ENCODE results near the gene CR1.
"Not testable (repeated sequence)": the region's sequence is repeated elsewhere in the genome, so short reads cannot be mapped to it uniquely, and the experiment has no call there.

Gene CR1

DNA sequence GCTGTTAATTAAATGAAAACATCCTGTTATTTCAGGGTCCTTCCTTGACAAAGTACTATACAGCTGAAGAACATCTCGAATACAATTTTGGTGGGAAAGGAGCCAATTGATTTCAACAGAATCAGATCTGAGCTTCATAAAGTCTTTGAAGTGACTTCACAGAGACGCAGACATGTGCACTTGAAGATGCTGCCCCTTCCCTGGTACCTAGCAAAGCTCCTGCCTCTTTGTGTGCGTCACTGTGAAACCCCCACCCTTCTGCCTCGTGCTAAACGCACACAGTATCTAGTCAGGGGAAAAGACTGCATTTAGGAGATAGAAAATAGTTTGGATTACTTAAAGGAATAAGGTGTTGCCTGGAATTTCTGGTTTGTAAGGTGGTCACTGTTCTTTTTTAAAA, 143.4 kb downstream of the CR1 start:
- H3K4me1 Mint-ChIP-seq; H3K27ac Mint-ChIP-seq (ENCODE audit: low read depth); ATAC-seq (replicated peaks; ENCODE audit: extremely low read depth, poor library complexity, severe bottlenecking); DNase-seq (ENCODE audit: low spot score in 2 of 2); H3K36me3 Mint-ChIP-seq (ENCODE audit: insufficient read depth); H3K4me3 Mint-ChIP-seq; H3K9me3 Mint-ChIP-seq: not testable (repeated sequence)
- H3K27me3 Mint-ChIP-seq: peaks cover 63% of the 10 kb centered on the region

DNA sequence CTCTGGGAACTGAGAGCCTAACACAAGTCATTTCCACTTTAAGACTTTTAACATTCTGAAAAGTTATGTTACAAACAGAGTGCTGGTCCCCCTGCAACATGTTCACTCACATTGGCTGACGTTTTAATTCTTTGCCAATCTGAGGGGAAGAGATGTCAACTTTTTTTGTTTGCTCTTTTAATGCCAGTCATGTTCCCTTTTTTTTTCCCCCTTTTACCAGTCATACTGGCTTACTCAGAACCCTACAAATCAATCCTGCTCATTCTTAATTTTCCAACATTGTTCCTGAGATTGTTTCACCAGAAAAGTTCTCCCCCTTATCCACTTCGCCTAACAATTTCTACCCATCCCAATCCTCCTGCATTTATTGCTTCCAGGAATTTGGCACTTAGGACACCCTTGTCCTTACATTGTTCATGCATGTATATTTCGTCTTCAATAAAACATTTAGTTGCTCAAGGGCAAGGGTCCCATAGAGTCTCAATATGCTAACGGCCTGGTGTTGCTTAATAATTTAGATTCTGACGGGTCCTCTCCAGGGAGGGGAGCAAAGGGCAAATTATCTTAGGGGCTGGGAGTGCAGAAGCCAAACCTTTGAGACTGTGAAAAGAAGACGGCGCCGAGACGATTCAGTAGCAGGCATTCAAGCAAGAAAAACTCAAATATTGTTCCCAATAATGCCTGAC, 148.4 kb downstream of the CR1 start:
- no peaks in the 10 kb centered on the region for H3K9me3 Mint-ChIP-seq
- ATAC-seq (replicated peaks; ENCODE audit: extremely low read depth, poor library complexity, severe bottlenecking) (no peak), DNase-seq (ENCODE audit: low spot score in 2 of 2) (no peak)
- H3K4me3 Mint-ChIP-seq: peak overlapping the region; percentile 54
- peaks cover 1% of the 10 kb centered on the region for H3K36me3 Mint-ChIP-seq (ENCODE audit: insufficient read depth)
- peaks cover 50% of the 10 kb centered on the region for H3K27me3 Mint-ChIP-seq
- no peak overlapping the region for H3K27ac Mint-ChIP-seq (ENCODE audit: low read depth)
- H3K4me1 Mint-ChIP-seq: peaks cover 6% of the 10 kb centered on the region

DNA sequence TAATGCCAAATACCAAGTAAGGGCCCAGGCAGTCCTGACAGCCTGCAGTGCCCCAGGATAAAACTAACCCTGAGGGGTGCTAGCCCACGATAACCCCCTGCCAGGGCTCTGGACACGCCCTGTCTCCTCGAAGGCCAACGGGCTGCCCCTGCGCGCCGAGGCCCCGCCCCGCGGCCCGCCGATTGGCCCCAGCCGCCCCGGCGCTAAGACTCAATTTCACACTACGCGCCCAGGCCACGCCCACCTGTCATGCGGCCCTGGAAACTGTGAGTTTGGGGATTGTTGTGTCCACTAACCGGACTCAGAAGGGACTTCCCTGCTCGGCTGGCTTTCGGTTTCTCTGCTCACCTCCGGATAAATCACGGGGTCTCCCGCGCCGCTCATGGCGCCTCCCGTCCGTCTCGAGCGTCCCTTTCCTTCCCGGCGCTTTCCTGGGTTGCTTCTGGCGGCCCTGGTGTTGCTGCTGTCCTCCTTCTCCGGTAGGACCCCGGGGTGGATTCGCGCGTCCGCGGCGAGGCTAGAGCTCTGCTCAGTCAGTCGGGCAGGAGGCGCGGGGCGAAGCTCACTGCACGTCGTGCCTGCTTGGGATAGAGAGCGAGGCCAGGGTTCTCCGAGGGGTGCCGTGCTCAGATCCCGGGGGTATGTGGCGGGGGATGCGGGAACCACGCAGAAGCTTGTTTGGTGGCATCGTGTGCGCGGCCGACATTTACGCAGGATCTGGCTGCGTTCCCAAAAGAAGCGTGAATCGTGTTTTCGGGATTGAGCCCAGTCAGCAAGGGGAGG, 149.1 kb downstream of the CR1 start, which contains the start of gene CR1L:
TSS of gene CR1L (plus strand) at position 282 of the 783 bp plus-strand sequence. CDS start at position 383, 101 bp downstream.
- peaks cover 6% of the 10 kb centered on the region for H3K4me1 Mint-ChIP-seq
- H3K27me3 Mint-ChIP-seq: peaks cover 45% of the 10 kb centered on the region
- peaks cover 1% of the 10 kb centered on the region for H3K36me3 Mint-ChIP-seq (ENCODE audit: insufficient read depth)
- no peak within 1 kb of the TSS for H3K27ac Mint-ChIP-seq (ENCODE audit: low read depth)
- ATAC-seq (replicated peaks; ENCODE audit: extremely low read depth, poor library complexity, severe bottlenecking): peak; percentile 81
- DNase-seq (ENCODE audit: low spot score in 2 of 2): peak; percentile 27 to 41
- no peaks in the 10 kb centered on the region for H3K9me3 Mint-ChIP-seq
- H3K4me3 Mint-ChIP-seq: peak within 1 kb of the TSS; percentile 54

DNA sequence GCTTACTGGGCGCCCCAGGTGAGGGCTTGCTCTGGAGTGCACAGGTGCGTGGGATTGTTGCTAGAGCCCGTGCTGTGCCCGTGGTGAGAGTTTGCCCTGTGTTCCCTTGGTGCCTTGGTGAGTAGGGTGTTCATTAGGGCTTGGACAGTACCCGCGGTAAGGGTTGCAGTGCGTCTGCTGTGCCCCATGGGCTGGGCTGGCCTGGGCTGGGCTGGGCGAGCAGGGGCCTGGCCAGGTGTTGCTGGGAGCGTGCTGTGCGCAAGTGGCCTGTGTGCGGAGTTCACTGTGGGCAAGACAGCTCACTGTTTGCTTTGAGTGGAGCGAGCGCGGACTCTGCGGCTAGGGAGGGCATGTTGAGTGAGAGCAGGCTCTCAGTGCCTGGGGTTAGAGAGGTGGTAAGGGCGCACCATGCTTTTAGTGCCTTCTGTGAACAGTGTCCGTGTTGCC, 149.7 kb downstream of the CR1 start:
- Mint-ChIP-seq H3K36me3 (ENCODE audit: insufficient read depth) (peaks cover 1% of the 10 kb centered on the region), H3K4me3 (peak overlapping the region; percentile 54), H3K9me3 (no peaks in the 10 kb centered on the region), H3K4me1 (peaks cover 6% of the 10 kb centered on the region), H3K27ac (ENCODE audit: low read depth) (no peak overlapping the region), H3K27me3 (peaks cover 49% of the 10 kb centered on the region)
- no peak for DNase-seq (ENCODE audit: low spot score in 2 of 2)
- no peak for ATAC-seq (replicated peaks; ENCODE audit: extremely low read depth, poor library complexity, severe bottlenecking)

DNA sequence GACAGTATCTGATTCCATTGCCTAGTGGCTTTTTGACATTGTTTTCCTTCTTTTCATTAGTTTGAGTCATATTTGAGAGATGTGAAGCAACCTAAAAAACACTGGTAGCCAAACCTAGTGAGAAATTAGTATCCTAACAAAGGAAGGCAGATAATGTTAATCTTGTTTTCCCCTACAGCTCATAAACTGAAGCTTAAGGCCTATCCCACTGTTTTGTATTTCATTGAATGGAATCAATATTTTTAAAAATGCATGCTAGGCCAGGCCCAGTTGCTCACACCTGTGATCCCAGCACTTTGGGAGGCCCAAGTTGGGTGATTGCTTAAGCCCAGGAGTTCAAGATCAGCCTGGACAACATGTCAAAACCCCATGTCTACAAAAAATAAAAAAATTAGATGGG, 150.2 kb downstream of the CR1 start:
- Mint-ChIP-seq H3K4me1 (peaks cover 6% of the 10 kb centered on the region), H3K36me3 (ENCODE audit: insufficient read depth) (peaks cover 1% of the 10 kb centered on the region), H3K9me3 (no peaks in the 10 kb centered on the region), H3K27me3 (peaks cover 50% of the 10 kb centered on the region), H3K27ac (ENCODE audit: low read depth) (no peak overlapping the region), H3K4me3 (no peak overlapping the region)
- ATAC-seq (replicated peaks; ENCODE audit: extremely low read depth, poor library complexity, severe bottlenecking): no peak
- no peak for DNase-seq (ENCODE audit: low spot score in 2 of 2)

DNA sequence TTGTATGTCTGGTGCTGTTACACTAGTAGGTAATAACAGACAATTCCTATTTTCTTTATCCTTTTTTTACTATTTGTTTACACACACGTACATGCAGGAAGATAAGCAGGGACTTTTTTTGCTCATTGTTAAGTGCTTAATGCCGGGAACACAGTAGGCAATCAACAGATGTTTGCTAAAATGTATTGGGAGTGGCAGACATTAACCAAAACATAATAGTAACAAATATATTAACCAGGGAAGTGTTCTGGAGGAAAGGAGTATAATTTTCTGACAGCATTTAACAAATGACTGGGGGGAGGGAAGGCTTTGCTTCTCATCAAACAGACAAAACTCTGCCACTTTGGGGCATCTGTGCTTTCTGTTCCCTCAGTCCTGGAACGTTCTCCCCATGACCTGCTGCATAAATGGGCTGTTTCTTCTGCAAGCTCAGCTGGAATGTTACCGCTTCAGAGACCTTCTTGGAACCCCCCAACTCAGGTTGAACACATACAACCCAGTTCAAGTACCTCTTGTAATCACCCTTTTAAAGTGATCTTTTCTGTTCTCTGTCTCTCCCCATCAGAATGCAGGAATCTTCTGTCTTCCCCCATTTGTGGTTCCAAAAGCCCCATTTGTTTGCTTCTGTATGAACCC, 151.1 kb downstream of the CR1 start:
- H3K9me3 Mint-ChIP-seq: no peaks in the 10 kb centered on the region
- no peak overlapping the region for H3K27ac Mint-ChIP-seq (ENCODE audit: low read depth)

DNA sequence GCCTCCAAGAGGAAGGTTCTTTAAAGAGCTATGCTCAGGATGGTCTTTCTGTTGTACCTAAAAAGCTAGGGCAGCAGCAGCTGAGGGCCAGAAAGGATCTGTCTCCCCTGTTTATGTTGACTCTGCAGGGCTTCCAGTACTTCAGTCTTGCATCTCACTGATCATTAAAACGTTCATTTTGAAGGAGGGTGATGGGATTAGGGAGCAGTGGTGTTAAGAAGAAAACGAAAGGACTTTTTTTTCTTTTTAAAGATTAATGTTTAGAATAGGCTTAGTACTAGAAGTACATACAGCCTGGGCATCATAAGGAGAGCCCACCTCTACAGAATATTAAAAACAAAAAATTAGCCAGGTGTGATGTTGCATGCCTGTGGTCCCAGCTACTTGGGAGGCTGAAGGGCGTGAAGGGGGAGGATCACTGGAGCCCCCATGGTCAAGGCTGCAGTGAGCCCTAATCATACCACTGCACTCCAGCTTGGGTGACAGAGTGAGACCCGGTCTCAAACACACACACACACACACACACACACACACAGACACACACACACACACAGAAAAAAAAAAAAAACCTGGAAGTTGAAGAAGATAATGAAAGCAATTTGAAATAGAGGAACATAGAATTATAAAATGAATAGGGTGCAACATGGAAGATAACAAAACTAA, 151.8 kb downstream of the CR1 start:
- H3K4me3 Mint-ChIP-seq: no peak overlapping the region

More for the DNA sequence above, 151.1 kb downstream of the CR1 start:
- no peak for DNase-seq (ENCODE audit: low spot score in 2 of 2)
- peaks cover 1% of the 10 kb centered on the region for H3K36me3 Mint-ChIP-seq (ENCODE audit: insufficient read depth)
- H3K4me1 Mint-ChIP-seq: peaks cover 6% of the 10 kb centered on the region
- no peak overlapping the region for H3K4me3 Mint-ChIP-seq
- H3K27me3 Mint-ChIP-seq: peaks cover 47% of the 10 kb centered on the region
- ATAC-seq (replicated peaks; ENCODE audit: extremely low read depth, poor library complexity, severe bottlenecking): no peak

DNA sequence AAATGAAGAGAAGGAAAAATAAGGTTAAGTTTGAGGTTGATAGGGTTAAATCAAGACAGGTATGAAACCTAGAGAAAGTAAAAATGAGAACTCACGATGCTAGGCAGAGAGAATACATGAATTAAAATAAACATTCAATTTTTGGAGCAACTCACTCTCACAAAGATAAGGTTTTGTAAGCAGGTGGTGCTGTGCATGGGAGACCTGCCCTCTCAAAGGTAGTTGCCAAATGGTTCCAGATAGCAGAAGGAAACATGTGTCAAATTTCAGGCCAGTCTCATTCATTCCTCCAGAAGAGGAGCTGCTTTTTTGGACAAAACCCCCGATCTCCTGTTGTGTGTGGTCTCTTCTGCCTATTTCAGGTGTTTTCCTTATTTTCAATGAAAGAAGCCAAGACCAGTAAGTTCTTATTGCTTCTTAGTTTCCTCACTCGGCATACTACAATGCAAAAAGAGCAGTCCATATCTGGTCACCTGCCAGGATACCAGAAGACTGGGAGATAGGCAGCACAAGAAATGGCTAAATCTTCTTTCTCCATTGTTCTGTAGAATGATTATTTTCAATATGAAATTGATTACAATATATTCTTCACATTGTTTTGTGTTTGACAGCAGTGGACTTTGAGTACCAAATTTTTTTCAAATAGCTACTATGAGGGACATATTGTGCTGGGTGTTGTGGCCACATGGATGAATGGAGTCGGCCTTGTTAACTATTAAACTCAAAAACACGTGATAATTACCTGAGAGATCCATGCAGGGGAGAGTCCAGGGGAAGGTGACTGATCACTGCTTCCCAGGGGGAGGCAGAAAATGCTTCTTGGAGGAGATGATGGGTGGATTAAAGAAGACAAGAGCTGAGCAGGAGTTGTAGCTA, 152.6 kb downstream of the CR1 start:
- no peak overlapping the region for H3K27ac Mint-ChIP-seq (ENCODE audit: low read depth)
- H3K36me3 Mint-ChIP-seq (ENCODE audit: insufficient read depth): peaks cover 1% of the 10 kb centered on the region
- ATAC-seq (replicated peaks; ENCODE audit: extremely low read depth, poor library complexity, severe bottlenecking) (no peak), DNase-seq (ENCODE audit: low spot score in 2 of 2) (no peak)
- H3K4me1 Mint-ChIP-seq: peaks cover 6% of the 10 kb centered on the region
- no peak overlapping the region for H3K4me3 Mint-ChIP-seq
- no peaks in the 10 kb centered on the region for H3K9me3 Mint-ChIP-seq
- peaks cover 34% of the 10 kb centered on the region for H3K27me3 Mint-ChIP-seq

More for the DNA sequence above, 151.8 kb downstream of the CR1 start:
- H3K27ac Mint-ChIP-seq (ENCODE audit: low read depth): no peak overlapping the region
- H3K36me3 Mint-ChIP-seq (ENCODE audit: insufficient read depth): peaks cover 1% of the 10 kb centered on the region
- no peak for ATAC-seq (replicated peaks; ENCODE audit: extremely low read depth, poor library complexity, severe bottlenecking)
- DNase-seq (ENCODE audit: low spot score in 2 of 2): no peak
- H3K9me3 Mint-ChIP-seq: no peaks in the 10 kb centered on the region
- H3K4me1 Mint-ChIP-seq: peaks cover 6% of the 10 kb centered on the region
- peaks cover 40% of the 10 kb centered on the region for H3K27me3 Mint-ChIP-seq

DNA sequence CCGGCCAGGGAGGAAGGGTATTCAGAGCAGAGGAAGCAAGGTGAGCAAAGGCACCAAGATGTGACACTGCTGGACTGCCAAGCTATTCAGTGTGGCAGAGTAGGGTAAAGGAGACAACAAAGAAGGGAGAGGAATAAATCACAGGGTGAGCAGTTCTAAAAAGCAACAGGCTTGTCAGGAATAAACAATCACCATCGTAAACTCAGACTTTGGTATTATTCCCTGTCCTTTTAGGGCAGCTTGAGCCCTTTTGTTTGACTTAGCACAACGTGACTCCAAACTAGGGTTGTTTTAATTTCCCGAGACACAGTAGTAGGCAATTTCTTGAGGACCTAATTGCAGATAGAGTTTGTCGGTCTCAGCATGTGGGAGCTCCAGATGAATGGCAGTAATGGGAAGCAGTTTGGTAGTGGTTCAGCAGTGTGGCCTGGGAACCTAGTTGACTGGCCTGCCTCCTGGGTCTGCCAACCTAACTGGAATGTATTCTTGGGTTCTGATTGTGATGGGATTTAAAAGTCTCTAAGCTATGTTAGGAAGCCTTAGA, 153.3 kb downstream of the CR1 start:
- Mint-ChIP-seq H3K36me3 (ENCODE audit: insufficient read depth) (peaks cover 1% of the 10 kb centered on the region), H3K4me1 (peaks cover 4% of the 10 kb centered on the region), H3K4me3 (no peak overlapping the region), H3K27me3 (peaks cover 27% of the 10 kb centered on the region), H3K9me3 (no peaks in the 10 kb centered on the region), H3K27ac (ENCODE audit: low read depth) (no peak overlapping the region)
- ATAC-seq (replicated peaks; ENCODE audit: extremely low read depth, poor library complexity, severe bottlenecking): no peak
- no peak for DNase-seq (ENCODE audit: low spot score in 2 of 2)

DNA sequence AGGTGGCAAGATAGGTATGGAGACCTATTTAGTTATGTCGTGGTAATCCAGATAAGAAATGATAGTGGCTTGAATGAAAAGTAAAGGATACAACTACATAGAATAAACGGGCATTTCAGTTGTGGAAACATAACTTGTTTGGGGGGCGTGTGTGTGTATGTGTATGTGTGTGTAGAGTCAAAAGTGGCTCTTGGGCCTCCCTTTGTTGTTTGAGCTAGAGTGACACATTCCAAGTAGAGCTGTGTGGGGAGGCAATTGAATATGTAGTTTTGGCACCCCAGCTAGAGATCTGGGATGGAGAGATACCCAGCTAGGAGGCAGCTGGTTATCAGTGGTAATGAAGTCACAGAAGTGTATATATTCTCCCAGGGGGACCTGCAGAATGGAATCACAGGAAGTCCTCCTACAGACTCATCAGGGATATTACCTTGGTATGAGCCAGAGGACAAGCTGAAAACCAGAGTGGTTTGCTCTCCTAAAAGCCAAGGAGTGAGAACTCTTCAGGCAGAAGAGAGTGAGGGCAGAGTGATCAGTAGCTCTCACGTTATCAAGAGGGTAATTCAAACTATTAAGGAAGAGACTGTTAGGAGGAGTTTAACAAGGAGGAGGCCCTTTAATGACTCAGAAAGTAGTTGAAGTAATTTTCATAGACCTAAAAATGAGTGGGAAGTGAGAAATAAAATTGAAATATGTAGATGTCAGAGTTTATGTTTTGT, 154.1 kb downstream of the CR1 start:
- ATAC-seq (replicated peaks; ENCODE audit: extremely low read depth, poor library complexity, severe bottlenecking) (no peak), DNase-seq (ENCODE audit: low spot score in 2 of 2) (no peak)
- Mint-ChIP-seq H3K36me3 (ENCODE audit: insufficient read depth) (peaks cover 1% of the 10 kb centered on the region), H3K4me1 (no peaks in the 10 kb centered on the region), H3K27me3 (peaks cover 20% of the 10 kb centered on the region), H3K9me3 (no peaks in the 10 kb centered on the region), H3K4me3 (no peak overlapping the region), H3K27ac (ENCODE audit: low read depth) (no peak overlapping the region)

DNA sequence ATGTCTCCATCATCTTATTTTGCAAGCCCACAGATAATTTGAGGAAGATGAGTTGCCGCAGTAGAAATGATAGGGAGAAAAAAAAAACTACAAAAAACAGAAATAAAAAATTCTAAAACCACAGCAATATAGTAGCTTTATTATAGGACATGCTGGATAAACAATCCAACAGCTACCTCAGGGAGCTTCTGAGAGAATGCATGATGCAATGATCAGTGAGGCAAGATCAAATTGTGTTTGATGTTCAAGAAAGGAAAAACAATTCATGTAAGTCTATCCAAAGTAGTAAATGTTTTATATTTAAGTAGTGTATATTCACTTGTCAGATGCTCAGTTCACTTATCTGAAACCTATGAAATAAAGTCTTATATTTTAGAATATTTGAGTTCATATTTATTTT, 155.6 kb downstream of the CR1 start:
- H3K27me3 Mint-ChIP-seq: peaks cover 18% of the 10 kb centered on the region
- H3K9me3 Mint-ChIP-seq: no peaks in the 10 kb centered on the region
- DNase-seq (ENCODE audit: low spot score in 2 of 2) (no peak), ATAC-seq (replicated peaks; ENCODE audit: extremely low read depth, poor library complexity, severe bottlenecking) (no peak)
- no peaks in the 10 kb centered on the region for H3K4me1 Mint-ChIP-seq
- H3K27ac Mint-ChIP-seq (ENCODE audit: low read depth): no peak overlapping the region
- no peaks in the 10 kb centered on the region for H3K36me3 Mint-ChIP-seq (ENCODE audit: insufficient read depth)
- no peak overlapping the region for H3K4me3 Mint-ChIP-seq

Data from central memory CD8-positive, alpha-beta T cell (primary cell).